Mucosa of rectum (tissue), 2 donors: ENCODE measurements around the gene HSD17B3.

Source experiments
- H3K27ac ChIP-seq, 2 donors: one replicate each; pipeline ENCODE4 v1.7.0; 2013; ENCODE audit warnings: inconsistent platforms in 2 of 2, low read depth in 2 of 2, low read length in 2 of 2
- H3K27me3 ChIP-seq, 2 donors: one replicate each; pipeline ENCODE4 v1.7.0; 2013; ENCODE audit warnings: low read length in 2 of 2; ENCODE audit not compliant: control insufficient read depth in 2 of 2, insufficient read depth in 2 of 2
- H3K36me3 ChIP-seq, 2 donors: one replicate each; pipeline ENCODE4 v1.7.0; 2013; ENCODE audit warnings: low read length in 2 of 2; ENCODE audit not compliant: control insufficient read depth in 2 of 2, insufficient read depth in 2 of 2
- H3K4me1 ChIP-seq, 2 donors: one replicate each; pipeline ENCODE4 v1.7.0; 2013; ENCODE audit warnings: low read length in 2 of 2, mild to moderate bottlenecking in 1 of 2; ENCODE audit not compliant: control insufficient read depth in 2 of 2, insufficient read depth in 2 of 2
- H3K4me3 ChIP-seq, 2 donors: one replicate each; pipeline ENCODE4 v1.7.0; 2013; ENCODE audit warnings: low read length in 2 of 2
- H3K9ac ChIP-seq, 2 donors: one replicate each; pipeline ENCODE4 v1.7.0; 2013; ENCODE audit warnings: low read length in 2 of 2, low read depth in 1 of 2, mild to moderate bottlenecking in 1 of 2
- H3K9me3 ChIP-seq, 2 donors: one replicate each; pipeline ENCODE4 v1.7.0; 2013; ENCODE audit warnings: low read length in 2 of 2; ENCODE audit not compliant: control insufficient read depth in 2 of 2
- donor health status: healthy.
- donor health status: Normal muscosa, but diverticular disease.

The HSD17B3 gene

DNA sequence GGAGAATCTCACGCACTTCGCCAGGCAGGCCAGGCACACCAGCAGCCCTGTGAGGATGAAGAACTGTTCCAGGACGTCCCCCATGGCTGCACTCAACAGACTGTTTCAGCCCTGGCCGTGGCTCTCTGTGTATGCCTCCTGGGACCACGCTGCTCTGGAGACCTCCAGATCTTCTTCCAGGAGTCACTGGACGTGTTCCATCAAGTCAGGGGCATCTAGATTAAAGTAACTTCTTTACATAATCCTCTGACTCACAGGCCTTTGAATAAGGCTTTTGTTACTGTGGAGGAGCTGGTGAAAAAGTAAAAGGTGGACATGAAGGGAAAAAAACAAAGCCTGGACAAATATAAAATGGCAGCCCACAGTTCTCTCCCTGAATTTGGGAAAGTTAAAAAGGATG lies at the start of gene HSD17B3:
TSS of gene HSD17B3 (minus strand) at position 156 of the 400 bp plus-strand sequence. CDS start at position 84, 72 bp downstream.
- no peak within 1 kb of the TSS for H3K27ac ChIP-seq
- H3K36me3 ChIP-seq = no peaks in the 10 kb centered on the region
- H3K4me1 ChIP-seq = no peaks in the 10 kb centered on the region
- H3K9ac ChIP-seq = no peak within 1 kb of the TSS
- H3K4me3 ChIP-seq = no peak within 1 kb of the TSS
- no peaks in the 10 kb centered on the region for H3K27me3 ChIP-seq
- H3K9me3 ChIP-seq = no peaks in the 10 kb centered on the region

- Histone ChIP-seq H3K9me3 (no peaks in the 10 kb centered on the region), H3K4me3 (no peak overlapping the region), H3K36me3 (peaks cover 21 to 27% of the 10 kb centered on the region in 2 donors), H3K9ac (no peak overlapping the region), H3K27me3 (no peaks in the 10 kb centered on the region), H3K27ac (no peak overlapping the region), H3K4me1 (no peaks in the 10 kb centered on the region)
Observed at GRCh38 chr9:96350866-96351265, 48.9 kb upstream of the HSD17B3 start.

DNA sequence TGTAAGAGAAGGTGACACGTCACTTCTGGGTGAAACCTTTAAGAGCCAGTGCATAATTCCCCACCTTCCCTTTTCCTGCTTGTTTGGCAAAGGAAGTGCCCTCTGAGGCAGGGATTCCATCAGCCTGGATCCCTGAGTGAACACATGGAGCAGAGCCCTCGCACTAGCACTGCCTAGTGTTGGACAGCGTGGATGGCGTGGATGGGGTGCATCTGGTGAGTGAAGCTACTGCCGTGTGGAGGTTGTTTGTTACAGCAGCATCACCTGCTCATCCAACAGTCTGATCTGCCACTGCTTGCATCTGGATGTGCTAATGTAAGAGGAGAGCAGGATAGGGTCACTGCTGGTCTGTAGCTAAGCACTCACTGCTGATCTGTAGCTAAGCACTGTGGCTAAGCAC lies 46.3 kb upstream of the HSD17B3 start:
- Histone ChIP-seq H3K27me3 (no peaks in the 10 kb centered on the region), H3K4me1 (no peaks in the 10 kb centered on the region), H3K4me3 (no peak overlapping the region), H3K27ac (no peak overlapping the region), H3K36me3 (peaks cover 14 to 16% of the 10 kb centered on the region in 2 donors), H3K9me3 (no peaks in the 10 kb centered on the region), H3K9ac (no peak overlapping the region)

- Histone ChIP-seq H3K27ac (no peak overlapping the region), H3K4me1 (no peaks in the 10 kb centered on the region), H3K27me3 (no peaks in the 10 kb centered on the region), H3K9ac (no peak overlapping the region), H3K36me3 (peaks cover 12 to 19% of the 10 kb centered on the region in 2 donors), H3K9me3 (no peaks in the 10 kb centered on the region), H3K4me3 (no peak overlapping the region)
Observed at GRCh38 chr9:96345551-96345950, 43.6 kb upstream of the HSD17B3 start.

DNA sequence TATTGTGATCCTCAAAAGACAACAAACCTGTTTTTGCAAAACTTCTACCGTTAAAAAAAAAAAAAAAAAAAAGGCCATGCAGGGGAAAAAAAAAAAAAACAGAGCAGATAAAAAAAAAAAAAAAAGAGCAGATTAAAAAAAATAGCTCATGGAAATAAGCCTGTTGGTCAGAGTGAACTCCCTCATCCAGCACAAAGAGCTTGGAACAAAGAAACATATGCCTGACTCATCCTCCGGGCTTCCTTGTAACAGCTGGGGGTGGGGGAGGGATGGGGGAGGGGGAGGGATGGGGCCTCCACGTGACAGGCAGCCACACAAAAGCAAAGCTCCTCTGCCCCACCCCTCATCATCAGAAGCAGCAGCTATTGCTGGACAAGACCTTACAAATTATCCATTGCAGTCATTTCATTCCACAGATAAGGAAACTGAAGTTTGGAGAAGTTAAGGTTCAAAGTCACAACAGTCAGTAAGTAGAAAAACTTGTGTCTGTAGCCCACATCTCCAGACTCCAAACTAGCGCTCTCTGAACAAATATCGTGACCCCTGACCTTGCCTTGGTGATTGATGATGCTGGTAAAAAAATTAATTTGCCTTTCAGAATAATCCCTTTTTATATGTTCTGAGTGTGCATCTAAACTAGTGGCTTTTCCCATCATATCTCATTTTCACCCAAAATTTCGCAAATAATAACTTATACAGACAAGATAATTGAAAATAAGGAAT lies 42.6 kb upstream of the HSD17B3 start:
- Histone ChIP-seq H3K4me3 (no peak overlapping the region), H3K27me3 (no peaks in the 10 kb centered on the region), H3K27ac (no peak overlapping the region), H3K4me1 (peaks cover 0 to 5% of the 10 kb centered on the region in 2 donors), H3K36me3 (peaks cover 10 to 16% of the 10 kb centered on the region in 2 donors), H3K9me3 (no peaks in the 10 kb centered on the region), H3K9ac (no peak overlapping the region)

DNA sequence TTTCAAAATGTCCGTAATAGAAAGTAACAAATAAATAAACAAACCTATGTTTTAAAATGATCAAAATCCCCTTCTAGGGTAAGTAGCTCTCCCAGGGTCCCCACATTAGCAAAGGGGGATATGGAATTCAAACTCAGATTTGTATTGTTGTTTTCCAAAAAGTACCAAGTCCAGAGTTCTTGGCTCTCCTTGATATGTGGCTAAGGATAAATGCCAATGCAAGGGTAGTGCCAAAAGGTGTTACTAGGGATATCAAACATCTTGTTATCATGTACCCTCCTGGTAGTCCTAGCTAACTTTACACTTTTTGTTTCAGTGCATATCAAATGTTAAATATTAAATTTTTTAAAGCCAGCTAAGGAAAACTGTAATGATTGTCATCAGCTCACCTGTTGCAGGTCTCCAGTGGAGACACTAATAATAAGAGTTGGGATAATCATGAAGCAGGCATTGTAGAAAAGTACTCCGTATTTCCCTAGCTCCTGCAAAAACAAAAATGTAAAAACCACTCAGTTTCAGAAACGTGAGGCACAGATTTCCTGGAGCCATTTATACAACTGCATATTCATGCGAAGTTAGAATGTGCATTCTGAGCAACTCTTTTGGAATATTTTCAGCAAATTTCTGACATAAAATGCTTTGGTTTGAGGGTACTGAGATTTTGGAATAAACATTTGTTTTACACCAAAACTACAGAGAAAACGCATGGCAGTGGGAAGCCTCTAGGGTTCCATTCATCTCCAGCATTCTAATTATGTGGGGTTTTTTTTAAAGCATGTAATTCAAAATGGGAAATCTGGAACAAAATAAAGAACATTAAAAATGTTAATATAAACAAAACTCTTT lies 41.8 kb upstream of the HSD17B3 start:
- Histone ChIP-seq H3K9ac (no peak overlapping the region), H3K27me3 (no peaks in the 10 kb centered on the region), H3K36me3 (peaks cover 10 to 16% of the 10 kb centered on the region in 2 donors), H3K9me3 (no peaks in the 10 kb centered on the region), H3K27ac (peak overlapping the region in 1 of 2 donors; percentile 25), H3K4me3 (no peak overlapping the region), H3K4me1 (peaks cover 0 to 6% of the 10 kb centered on the region in 2 donors)

GRCh38 chr9:96342571-96343245 lies 40.7 kb upstream of the HSD17B3 start:
- H3K4me1 ChIP-seq = peaks cover 0 to 6% of the 10 kb centered on the region in 2 donors
- H3K27me3 ChIP-seq = no peaks in the 10 kb centered on the region
- no peak overlapping the region for H3K9ac ChIP-seq
- H3K27ac ChIP-seq = no peak overlapping the region
- H3K4me3 ChIP-seq = no peak overlapping the region
- peaks cover 4 to 9% of the 10 kb centered on the region in 2 donors for H3K36me3 ChIP-seq
- no peaks in the 10 kb centered on the region for H3K9me3 ChIP-seq

DNA sequence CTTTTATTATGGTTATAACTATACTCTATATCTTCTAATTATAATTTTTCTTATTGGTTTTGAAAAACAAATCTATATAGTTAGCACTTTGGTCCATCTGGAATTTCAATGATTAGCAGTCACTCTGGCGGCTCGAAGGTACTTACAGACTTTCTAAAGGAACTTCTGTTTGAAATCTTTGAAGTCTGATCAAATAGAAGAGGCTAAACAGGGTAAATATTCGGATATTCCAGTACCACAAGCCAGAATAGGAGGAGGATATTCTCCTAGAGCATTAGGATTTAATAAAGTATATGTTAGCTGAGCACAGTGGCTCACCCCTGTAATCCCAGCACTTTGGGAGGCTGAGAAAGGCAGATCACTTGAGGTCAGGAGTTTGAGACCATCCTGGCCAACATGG lies 38.7 kb upstream of the HSD17B3 start:
- H3K9ac ChIP-seq = no peak overlapping the region
- no peak overlapping the region for H3K27ac ChIP-seq
- no peaks in the 10 kb centered on the region for H3K9me3 ChIP-seq
- peaks cover 4 to 13% of the 10 kb centered on the region in 2 donors for H3K36me3 ChIP-seq
- no peaks in the 10 kb centered on the region for H3K27me3 ChIP-seq
- no peak overlapping the region for H3K4me3 ChIP-seq
- peaks cover 0 to 6% of the 10 kb centered on the region in 2 donors for H3K4me1 ChIP-seq

DNA sequence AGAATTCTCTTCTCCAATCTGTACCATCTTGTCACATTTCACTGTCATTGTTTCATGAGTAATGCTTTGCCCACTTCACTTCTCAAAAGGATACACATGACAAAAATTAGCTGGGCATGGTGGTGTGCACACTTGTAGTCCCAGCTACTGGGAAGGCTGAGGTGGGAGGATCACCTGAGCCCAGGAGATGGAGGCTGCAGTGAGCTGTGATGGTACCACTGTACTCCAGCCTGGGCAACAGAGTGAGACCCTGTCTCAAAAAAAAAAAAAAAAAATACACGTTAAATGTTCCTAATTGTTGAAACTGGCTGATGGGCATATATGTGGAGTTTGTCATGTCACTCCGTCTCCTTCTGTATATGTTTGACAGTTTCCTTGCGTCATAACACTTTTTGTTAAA lies 36.3 kb upstream of the HSD17B3 start:
- Histone ChIP-seq H3K9me3 (no peaks in the 10 kb centered on the region), H3K4me1 (peaks cover 0 to 6% of the 10 kb centered on the region in 2 donors), H3K9ac (no peak overlapping the region), H3K27ac (no peak overlapping the region), H3K27me3 (no peaks in the 10 kb centered on the region), H3K36me3 (peaks cover 4 to 19% of the 10 kb centered on the region in 2 donors), H3K4me3 (no peak overlapping the region)

GRCh38 chr9:96333958-96334357 lies 32.0 kb upstream of the HSD17B3 start:
- Histone ChIP-seq H3K9ac (no peak overlapping the region), H3K27ac (no peak overlapping the region), H3K4me1 (no peaks in the 10 kb centered on the region), H3K27me3 (no peaks in the 10 kb centered on the region), H3K4me3 (no peak overlapping the region), H3K9me3 (no peaks in the 10 kb centered on the region), H3K36me3 (peaks cover 7 to 13% of the 10 kb centered on the region in 2 donors)
